Memory B cell (primary cell): Measurements from ENCODE around the gene PDZRN3.

Experiments
- ATAC-seq: fragments of 150-1000 bp; cut with Tn5 transposase; 2 replicates; pipeline ENCODE4 v1.10.0; 2021; ENCODE audit warnings: low read depth, mild to moderate bottlenecking, moderate library complexity
- DNase-seq, 2 donors: peaks; one replicate each; pipeline ENCODE4 v3.0.0; 2022; ENCODE audit warnings: low spot score in 2 of 2
- H3K27ac Mint-ChIP-seq: one replicate; pipeline ENCODE4 v1.8.0; 2022; ENCODE audit warnings: mild to moderate bottlenecking, moderate library complexity, mixed read lengths
- H3K27me3 Mint-ChIP-seq: one replicate; pipeline ENCODE4 v1.8.0; 2022; ENCODE audit warnings: mixed read lengths
- H3K36me3 Mint-ChIP-seq: one replicate; pipeline ENCODE4 v1.8.0; 2022; ENCODE audit warnings: mild to moderate bottlenecking, mixed read lengths
- H3K4me1 Mint-ChIP-seq: one replicate; pipeline ENCODE4 v1.8.0; 2022; ENCODE audit warnings: mixed read lengths
- H3K4me3 Mint-ChIP-seq: one replicate; pipeline ENCODE4 v1.8.0; 2022; ENCODE audit warnings: mild to moderate bottlenecking, moderate library complexity, mixed read lengths
- H3K9me3 Mint-ChIP-seq: one replicate; pipeline ENCODE4 v1.8.0; 2022; ENCODE audit warnings: mixed read lengths

PDZRN3 gene

GRCh38 chr3:73461547-73461946, 163.2 kb downstream of the PDZRN3 start:
- ATAC-seq, result no peak
- Mint-ChIP-seq H3K9me3 (peaks cover 6% of the 10 kb centered on the region), H3K36me3 (no peaks in the 10 kb centered on the region), H3K27ac (no peak overlapping the region), H3K4me3 (no peak overlapping the region), H3K4me1 (no peaks in the 10 kb centered on the region), H3K27me3 (peaks cover 5% of the 10 kb centered on the region)
- DNase-seq, result no peak

DNA sequence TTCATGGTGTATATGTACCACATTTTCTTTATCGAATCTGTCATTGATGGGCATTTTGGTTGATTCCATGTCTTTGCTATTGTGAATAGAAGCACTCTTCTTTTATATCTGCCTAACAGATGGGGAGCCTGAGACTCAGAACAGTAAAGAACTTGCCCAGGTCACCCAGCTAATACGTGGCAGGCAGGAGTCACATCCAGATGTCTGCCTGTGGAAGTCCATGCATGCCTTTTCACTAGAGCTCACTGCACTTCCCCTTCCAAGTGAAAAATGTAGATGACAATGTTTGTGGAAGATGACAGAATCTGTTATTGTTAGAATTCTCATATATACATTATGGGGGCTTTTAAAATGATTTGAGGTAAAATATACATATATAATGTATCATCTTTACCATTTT, 165.0 kb downstream of the PDZRN3 start:
- Mint-ChIP-seq H3K27ac (peak overlapping the region; percentile 38), H3K4me1 (no peaks in the 10 kb centered on the region), H3K9me3 (peaks cover 6% of the 10 kb centered on the region), H3K4me3 (no peak overlapping the region), H3K27me3 (peaks cover 3% of the 10 kb centered on the region), H3K36me3 (no peaks in the 10 kb centered on the region)
- no peak for DNase-seq
- no peak for ATAC-seq

- DNase-seq, result no peak
- Mint-ChIP-seq H3K4me1 (peaks cover 9% of the 10 kb centered on the region), H3K27ac (no peak overlapping the region), H3K4me3 (no peak overlapping the region), H3K36me3 (no peaks in the 10 kb centered on the region), H3K9me3 (no peaks in the 10 kb centered on the region), H3K27me3 (no peaks in the 10 kb centered on the region)
- no peak for ATAC-seq
Measured at GRCh38 chr3:73453666-73454065, 171.1 kb downstream of the PDZRN3 start.

DNA sequence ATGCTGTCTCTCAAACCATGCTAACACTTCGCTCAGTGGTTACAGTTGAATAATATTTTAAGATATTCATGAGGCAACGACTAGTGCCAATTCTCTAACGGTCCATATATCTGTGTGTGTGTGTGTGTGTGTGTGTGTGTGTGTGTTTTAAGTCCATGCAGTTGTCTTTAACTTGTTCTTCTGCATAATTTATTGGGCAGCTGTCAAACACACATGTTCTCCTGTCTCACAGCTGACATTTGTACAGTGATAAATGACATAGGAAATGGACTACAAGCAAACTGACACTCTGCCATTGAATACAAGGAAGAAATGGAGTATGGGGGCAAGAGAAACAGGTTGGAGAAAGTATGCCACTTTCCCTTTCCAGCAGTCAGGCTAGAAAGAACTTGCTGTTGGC, 172.0 kb downstream of the PDZRN3 start:
- no peak for ATAC-seq

GRCh38 chr3:73451301-73451944, 173.3 kb downstream of the PDZRN3 start:
- Mint-ChIP-seq H3K9me3 (no peaks in the 10 kb centered on the region), H3K27me3 (no peaks in the 10 kb centered on the region), H3K27ac (no peak overlapping the region), H3K36me3 (no peaks in the 10 kb centered on the region), H3K4me3 (no peak overlapping the region), H3K4me1 (peaks cover 9% of the 10 kb centered on the region)
- DNase-seq, result peak in 1 of 2 donors; percentile 5
- peak; percentile 77 for ATAC-seq

More for the DNA sequence above, 172.0 kb downstream of the PDZRN3 start:
- Mint-ChIP-seq H3K4me1 (peaks cover 9% of the 10 kb centered on the region), H3K36me3 (no peaks in the 10 kb centered on the region), H3K27ac (no peak overlapping the region), H3K4me3 (no peak overlapping the region), H3K27me3 (no peaks in the 10 kb centered on the region), H3K9me3 (no peaks in the 10 kb centered on the region)
- no peak for DNase-seq

DNA sequence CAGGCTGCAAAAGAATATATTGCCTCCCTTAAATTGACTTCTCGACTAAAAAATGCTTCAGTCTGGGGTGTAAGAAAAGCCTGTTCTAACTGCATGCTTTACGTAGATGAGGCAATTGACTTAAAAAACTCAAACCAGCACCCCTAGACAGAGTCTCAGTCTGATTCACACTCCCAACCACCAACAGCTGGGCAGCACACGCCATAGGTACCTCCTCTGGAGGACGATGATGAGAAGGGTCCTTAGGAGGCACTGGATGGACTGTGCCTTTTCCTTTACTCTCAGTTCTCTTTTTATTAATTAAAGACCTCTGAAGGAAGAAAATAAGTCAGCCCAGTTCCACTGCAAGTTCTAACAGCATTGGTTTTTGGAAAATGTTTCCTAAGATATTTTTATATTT, 175.0 kb downstream of the PDZRN3 start:
- no peak for DNase-seq
- H3K9me3 Mint-ChIP-seq, result no peaks in the 10 kb centered on the region
- peaks cover 9% of the 10 kb centered on the region for H3K4me1 Mint-ChIP-seq
- H3K36me3 Mint-ChIP-seq, result no peaks in the 10 kb centered on the region
- H3K4me3 Mint-ChIP-seq, result no peak overlapping the region
- peaks cover 1% of the 10 kb centered on the region for H3K27me3 Mint-ChIP-seq
- no peak overlapping the region for H3K27ac Mint-ChIP-seq
- ATAC-seq, result no peak

DNA sequence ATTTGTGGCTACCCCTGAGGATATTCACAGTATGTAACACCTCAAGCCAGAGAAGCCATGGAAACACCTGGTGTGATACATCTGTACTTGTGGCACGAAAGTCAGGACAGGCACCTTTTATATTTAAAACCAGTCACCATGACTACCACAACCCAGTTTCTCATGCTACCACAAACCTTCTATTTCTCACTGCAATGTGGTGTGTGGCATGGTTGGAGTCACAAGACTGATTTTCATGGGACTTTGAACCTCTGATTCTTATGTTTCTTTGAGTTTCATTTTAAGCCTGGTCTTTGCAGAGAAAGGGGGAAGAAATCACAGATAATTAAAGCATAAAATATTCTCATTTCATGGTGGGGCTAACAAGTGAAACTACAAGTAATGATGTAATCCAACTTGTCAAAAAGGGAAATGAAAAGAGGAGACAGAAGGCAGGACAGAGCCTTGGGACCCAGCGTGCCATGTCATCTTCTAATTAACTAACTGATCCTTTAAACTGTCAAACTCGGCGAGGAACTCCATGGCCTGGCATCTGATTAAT, 175.9 kb downstream of the PDZRN3 start:
- peaks cover 5% of the 10 kb centered on the region for H3K27me3 Mint-ChIP-seq
- H3K27ac Mint-ChIP-seq, result no peak overlapping the region
- H3K36me3 Mint-ChIP-seq, result no peaks in the 10 kb centered on the region
- no peak overlapping the region for H3K4me3 Mint-ChIP-seq
- peaks cover 9% of the 10 kb centered on the region for H3K4me1 Mint-ChIP-seq
- H3K9me3 Mint-ChIP-seq, result no peaks in the 10 kb centered on the region
- DNase-seq (peak in 1 of 2 donors; percentile 4), ATAC-seq (peak; percentile 68)

- Mint-ChIP-seq H3K9me3 (no peaks in the 10 kb centered on the region), H3K27ac (no peak overlapping the region), H3K4me3 (no peak overlapping the region), H3K36me3 (no peaks in the 10 kb centered on the region), H3K27me3 (peaks cover 5% of the 10 kb centered on the region), H3K4me1 (peaks cover 9% of the 10 kb centered on the region)
- DNase-seq, result no peak
- ATAC-seq, result no peak
Measured at GRCh38 chr3:73448041-73448440, 176.7 kb downstream of the PDZRN3 start.

DNA sequence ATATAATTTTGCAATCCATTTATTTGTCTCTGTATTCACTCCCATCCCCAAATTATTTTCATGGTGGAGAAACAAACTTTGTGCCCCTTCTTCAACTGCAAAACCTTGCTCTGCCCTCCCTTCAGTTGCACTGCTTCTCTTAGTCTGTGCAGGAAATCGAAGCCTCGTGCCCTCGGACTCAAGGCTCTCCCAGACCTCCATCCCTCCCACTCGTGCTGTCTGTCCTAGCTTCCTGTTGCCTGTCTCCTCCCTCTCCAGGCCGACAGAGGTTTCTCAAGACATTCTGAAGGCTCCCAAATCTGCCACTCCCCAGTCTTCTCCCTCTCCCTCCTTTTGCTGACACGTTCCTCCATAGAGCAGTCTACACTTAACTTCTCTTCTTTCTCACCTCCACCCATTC, 177.6 kb downstream of the PDZRN3 start:
- Mint-ChIP-seq H3K9me3 (no peaks in the 10 kb centered on the region), H3K27me3 (peaks cover 5% of the 10 kb centered on the region), H3K4me3 (no peak overlapping the region), H3K4me1 (peaks cover 9% of the 10 kb centered on the region), H3K27ac (no peak overlapping the region), H3K36me3 (no peaks in the 10 kb centered on the region)
- ATAC-seq (no peak), DNase-seq (no peak)

DNA sequence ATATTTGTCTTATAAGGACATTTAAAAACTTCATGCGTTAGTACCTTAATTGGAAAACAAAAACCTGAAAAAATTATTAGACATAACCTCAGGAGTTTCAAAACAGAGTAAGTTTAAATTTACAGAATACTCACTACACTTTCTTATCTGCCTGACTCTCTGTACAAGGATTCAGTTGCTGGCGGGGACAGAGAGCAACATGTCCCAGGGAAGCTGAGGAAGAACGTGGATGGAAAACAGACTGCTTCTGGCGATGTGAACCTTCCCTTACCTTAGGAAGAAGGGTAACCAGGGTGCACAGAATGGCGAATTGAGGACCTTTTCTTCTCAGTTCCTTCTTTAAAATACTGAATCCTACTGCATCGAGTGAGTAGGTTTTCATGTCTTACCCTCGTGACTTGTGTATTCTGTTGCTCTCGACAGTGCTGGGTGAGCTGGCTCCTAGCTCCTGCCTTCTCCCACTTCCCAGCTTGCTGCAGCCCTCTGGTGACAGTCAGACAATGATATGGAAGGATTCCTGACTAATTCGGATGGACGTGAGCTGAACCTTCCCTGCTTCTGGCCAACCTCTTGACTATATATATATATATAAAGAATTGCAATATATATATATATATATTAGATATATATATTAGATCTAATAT, 178.2 kb downstream of the PDZRN3 start:
- H3K36me3 Mint-ChIP-seq, result no peaks in the 10 kb centered on the region
- H3K4me3 Mint-ChIP-seq, result no peak overlapping the region
- H3K9me3 Mint-ChIP-seq, result no peaks in the 10 kb centered on the region
- H3K27me3 Mint-ChIP-seq, result peaks cover 5% of the 10 kb centered on the region
- no peak for ATAC-seq
- DNase-seq, result no peak
- peaks cover 7% of the 10 kb centered on the region for H3K4me1 Mint-ChIP-seq
- no peak overlapping the region for H3K27ac Mint-ChIP-seq

GRCh38 chr3:73442886-73443285, 181.9 kb downstream of the PDZRN3 start:
- H3K27me3 Mint-ChIP-seq, result peaks cover 5% of the 10 kb centered on the region
- H3K4me1 Mint-ChIP-seq, result no peaks in the 10 kb centered on the region
- H3K36me3 Mint-ChIP-seq, result no peaks in the 10 kb centered on the region
- no peak overlapping the region for H3K27ac Mint-ChIP-seq
- no peaks in the 10 kb centered on the region for H3K9me3 Mint-ChIP-seq
- no peak overlapping the region for H3K4me3 Mint-ChIP-seq
- DNase-seq, result no peak
- ATAC-seq, result no peak

GRCh38 chr3:73442152-73442551, 182.6 kb downstream of the PDZRN3 start:
- H3K27ac Mint-ChIP-seq, result no peak overlapping the region
- DNase-seq (no peak), ATAC-seq (no peak)
- H3K27me3 Mint-ChIP-seq, result peaks cover 5% of the 10 kb centered on the region
- no peaks in the 10 kb centered on the region for H3K9me3 Mint-ChIP-seq
- H3K36me3 Mint-ChIP-seq, result no peaks in the 10 kb centered on the region
- H3K4me3 Mint-ChIP-seq, result no peak overlapping the region
- H3K4me1 Mint-ChIP-seq, result no peaks in the 10 kb centered on the region

DNA sequence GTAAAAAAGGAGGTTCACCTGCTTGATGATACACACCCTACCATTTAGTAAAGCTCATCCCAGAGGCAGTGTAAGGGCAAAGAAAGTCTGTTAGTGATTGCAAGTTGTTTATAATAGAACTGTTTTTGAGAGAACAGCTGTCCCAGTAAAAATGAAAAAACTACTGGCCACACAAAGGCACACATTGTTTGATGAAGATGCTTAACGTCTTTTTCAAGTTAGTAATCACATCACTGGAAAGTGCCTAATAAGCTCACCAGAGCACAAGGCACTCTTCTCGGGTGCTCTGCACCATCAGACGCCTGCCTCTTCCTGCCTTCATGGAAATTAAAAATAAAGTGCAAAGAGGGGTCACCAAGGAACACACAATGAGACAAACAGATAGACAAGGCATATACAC, 186.9 kb downstream of the PDZRN3 start:
- Mint-ChIP-seq H3K4me3 (no peak overlapping the region), H3K36me3 (no peaks in the 10 kb centered on the region), H3K27me3 (no peaks in the 10 kb centered on the region), H3K9me3 (no peaks in the 10 kb centered on the region), H3K4me1 (no peaks in the 10 kb centered on the region), H3K27ac (no peak overlapping the region)
- no peak for ATAC-seq
- no peak for DNase-seq

DNA sequence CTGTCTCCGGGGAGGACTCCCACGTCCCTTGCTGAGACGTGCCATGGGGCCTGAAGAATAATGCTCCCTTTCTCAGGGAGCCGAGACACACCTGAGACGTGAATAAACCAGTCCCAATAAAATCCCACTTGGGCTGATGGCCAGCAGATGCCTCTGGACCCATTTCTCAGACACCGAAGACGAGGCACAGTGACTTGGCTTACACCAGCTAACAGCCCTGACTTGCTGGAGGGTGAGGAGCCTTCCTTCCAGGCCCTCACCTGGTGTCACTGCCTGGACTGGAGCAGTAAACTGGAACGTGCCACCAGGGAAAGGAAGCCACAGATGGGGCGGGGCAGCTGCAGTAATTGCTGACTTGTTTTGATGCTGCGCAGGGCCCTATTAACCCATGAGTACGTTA, 189.7 kb downstream of the PDZRN3 start:
- no peak overlapping the region for H3K27ac Mint-ChIP-seq
- no peaks in the 10 kb centered on the region for H3K27me3 Mint-ChIP-seq
- H3K4me3 Mint-ChIP-seq, result no peak overlapping the region
- DNase-seq, result no peak
- H3K36me3 Mint-ChIP-seq, result no peaks in the 10 kb centered on the region
- ATAC-seq, result no peak
- no peaks in the 10 kb centered on the region for H3K9me3 Mint-ChIP-seq
- H3K4me1 Mint-ChIP-seq, result no peaks in the 10 kb centered on the region

GRCh38 chr3:73433687-73434086, 191.1 kb downstream of the PDZRN3 start:
- Mint-ChIP-seq H3K27ac (no peak overlapping the region), H3K4me3 (no peak overlapping the region), H3K4me1 (no peaks in the 10 kb centered on the region), H3K27me3 (no peaks in the 10 kb centered on the region), H3K36me3 (no peaks in the 10 kb centered on the region), H3K9me3 (no peaks in the 10 kb centered on the region)
- ATAC-seq (no peak), DNase-seq (no peak)
